NOMO-1 treated with DMSO at 0.1 percent for 48 hours (cell line): Measurements from ENCODE around the gene RTP2.

Source experiments
- DNase-seq: peaks from one replicate; lab custom pipeline; 2025; ENCODE audit not compliant: unreplicated experiment; lab: John Stamatoyannopoulos, UW

Gene RTP2

DNA sequence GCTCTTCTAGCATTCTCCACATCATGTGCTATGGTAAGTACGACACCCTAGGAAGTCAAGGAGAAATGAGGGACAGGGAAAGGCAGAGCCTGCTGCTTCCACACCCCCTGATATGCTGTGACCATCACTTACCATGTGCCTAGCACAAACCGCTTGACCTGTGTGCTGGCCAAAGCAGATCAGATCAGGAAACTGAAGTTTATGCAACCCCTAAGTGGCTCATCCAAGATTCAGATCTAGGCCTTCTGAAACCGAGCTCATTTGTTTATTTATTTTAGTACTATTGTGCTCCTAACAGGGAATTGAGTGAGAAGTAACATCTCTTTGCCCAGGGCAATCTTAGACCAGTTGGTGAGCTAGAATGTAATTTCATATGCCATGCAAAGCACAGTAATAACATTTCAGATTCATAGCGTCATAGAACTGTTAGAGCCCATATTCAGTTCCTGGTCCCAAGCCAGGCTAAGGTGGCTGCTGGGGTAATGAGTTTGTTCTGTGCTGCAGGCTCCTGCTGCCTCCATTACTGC lies at the start of gene RTP2:
RTP2 (minus strand) TSS at position 51 of the 527 bp plus-strand sequence. CDS start 429 bp downstream, outside the sequence.
- DNase-seq = no peak

- no peak for DNase-seq
Measured at GRCh38 chr3:187750513-187751123, 48.3 kb upstream of the RTP2 start.

- no peak for DNase-seq
Measured at GRCh38 chr3:187750006-187750512, 47.7 kb upstream of the RTP2 start.

GRCh38 chr3:187748050-187748481 lies 45.7 kb upstream of the RTP2 start:
- DNase-seq = peak; percentile 77

- DNase-seq = no peak
Measured at GRCh38 chr3:187747506-187747905, 45.1 kb upstream of the RTP2 start.

- DNase-seq = no peak
Measured at GRCh38 chr3:187746442-187747281, 44.3 kb upstream of the RTP2 start.

DNA sequence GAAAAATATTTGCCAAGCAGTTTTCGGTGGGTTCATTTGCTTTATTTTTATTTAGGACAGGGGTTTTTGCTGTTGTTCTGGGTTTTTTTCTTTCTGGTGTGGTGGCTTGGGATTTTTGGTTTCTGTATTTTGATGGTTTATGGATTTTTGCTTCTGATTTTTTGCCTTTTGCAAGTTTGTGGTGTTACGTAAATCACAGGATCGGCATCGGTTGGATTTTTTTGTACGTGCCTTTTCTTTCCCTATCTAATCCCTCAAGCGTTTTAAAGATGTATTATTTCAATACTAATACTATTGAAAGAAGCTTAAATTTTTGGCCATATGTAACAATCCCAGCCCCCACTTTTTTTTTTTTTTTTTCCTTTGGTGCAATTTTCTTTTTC lies 43.7 kb upstream of the RTP2 start:
- DNase-seq = no peak

GRCh38 chr3:187745201-187746058 lies 43.1 kb upstream of the RTP2 start, which contains the start of gene BCL6:
Gene BCL6, minus strand, starts transcription at chr3:187745468. Its CDS starts 11,775 bp downstream, at chr3:187733693.
- DNase-seq = peak; percentile 95

- peak; percentile 49 for DNase-seq
Measured at GRCh38 chr3:187744169-187745151, 42.1 kb upstream of the RTP2 start.

- DNase-seq = peak; percentile 48
Measured at GRCh38 chr3:187743195-187744141, 41.1 kb upstream of the RTP2 start.

DNA sequence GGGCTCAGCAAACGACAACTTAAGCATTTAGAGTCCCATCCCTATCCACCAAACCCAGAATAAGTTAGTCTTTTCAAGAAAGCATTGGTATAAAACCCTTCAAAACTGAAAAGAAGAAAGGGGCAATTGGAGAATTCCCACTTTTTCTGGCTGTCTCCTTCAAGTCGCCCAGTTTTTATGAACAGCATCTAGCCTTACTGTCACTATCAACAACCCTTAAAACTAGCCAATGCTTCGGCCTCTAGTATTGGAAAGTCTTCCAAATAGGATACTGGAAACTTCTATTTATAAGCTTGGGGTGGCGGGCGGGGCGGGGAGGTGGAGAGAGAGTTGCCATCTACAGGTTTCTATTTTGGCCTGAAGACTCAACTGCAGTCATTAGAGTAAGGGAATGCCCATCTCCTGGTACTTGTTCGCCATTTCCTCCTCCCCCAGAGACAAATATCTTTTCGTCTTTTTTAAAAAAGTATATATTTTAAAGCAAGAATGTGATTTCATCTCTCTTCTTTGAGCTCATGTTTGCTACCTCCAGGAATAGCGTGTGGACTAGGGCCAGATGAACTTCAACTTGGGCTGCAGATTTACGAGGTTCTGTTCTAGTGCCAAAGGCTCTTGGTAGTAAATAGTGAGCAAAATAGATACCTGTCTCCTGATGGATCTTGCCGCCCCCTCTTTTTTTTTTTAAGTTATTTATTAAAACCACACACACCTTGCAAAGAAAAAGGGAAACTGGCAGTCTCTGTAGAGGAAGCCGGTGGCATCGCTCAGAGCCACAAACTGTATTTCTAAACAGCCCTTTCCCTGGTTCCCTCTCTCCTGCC lies 40.2 kb upstream of the RTP2 start:
- DNase-seq = peak; percentile 55

- peak; percentile 94 for DNase-seq
Measured at GRCh38 chr3:187741403-187742350, 39.3 kb upstream of the RTP2 start.

- peak; percentile 44 for DNase-seq
Measured at GRCh38 chr3:187740421-187741399, 38.4 kb upstream of the RTP2 start.

GRCh38 chr3:187739561-187740332 lies 37.4 kb upstream of the RTP2 start:
- DNase-seq = peak; percentile 83
